NT2/D1 (cell line): ENCODE measurements around the gene SP140L.

Experiments
- DNase-seq: peaks from one replicate; pipeline ENCODE4 v3.0.0-alpha.2; 2011; ENCODE audit warnings: low read depth, low spot score
- H3K27me3 ChIP-seq: 2 replicates; pipeline ENCODE4 v1.6.0; 2011; ENCODE audit warnings: mild to moderate bottlenecking; ENCODE audit not compliant: insufficient read length, insufficient read depth
- H3K36me3 ChIP-seq: 2 replicates; pipeline ENCODE4 v1.6.1; 2011; ENCODE audit warnings: mild to moderate bottlenecking, low read length, mixed read lengths; ENCODE audit not compliant: insufficient read depth, insufficient read length
- H3K4me1 ChIP-seq: 2 replicates; pipeline ENCODE4 v1.5.1; 2011; ENCODE audit not compliant: insufficient read depth, insufficient read length
- H3K4me3 ChIP-seq: 2 replicates; pipeline ENCODE4 v1.5.1; 2011; ENCODE audit warnings: low read depth; ENCODE audit not compliant: insufficient read length
- H3K9ac ChIP-seq: 2 replicates; pipeline ENCODE4 v1.6.0; 2011; ENCODE audit warnings: low read depth; ENCODE audit not compliant: insufficient read length
- H3K9me3 ChIP-seq: 2 replicates; pipeline ENCODE4 v1.5.1; 2011; ENCODE audit warnings: mild to moderate bottlenecking, low read length; ENCODE audit not compliant: insufficient read depth
- SUZ12 ChIP-seq: IDR thresholded peaks from 2 replicates; pipeline ENCODE4 v1.6.1; 2011; ENCODE audit not compliant: insufficient read length, insufficient read depth; ENCODE audit errors: extremely low read depth
- YY1 ChIP-seq: IDR thresholded peaks from 2 replicates; pipeline ENCODE4 v1.6.1; 2011; ENCODE audit not compliant: insufficient read length, insufficient read depth
- ZNF274 ChIP-seq: IDR thresholded peaks from 2 replicates; pipeline ENCODE4 v1.6.1; 2011; ENCODE audit warnings: mild to moderate bottlenecking, low read depth, low read length

Gene SP140L

DNA sequence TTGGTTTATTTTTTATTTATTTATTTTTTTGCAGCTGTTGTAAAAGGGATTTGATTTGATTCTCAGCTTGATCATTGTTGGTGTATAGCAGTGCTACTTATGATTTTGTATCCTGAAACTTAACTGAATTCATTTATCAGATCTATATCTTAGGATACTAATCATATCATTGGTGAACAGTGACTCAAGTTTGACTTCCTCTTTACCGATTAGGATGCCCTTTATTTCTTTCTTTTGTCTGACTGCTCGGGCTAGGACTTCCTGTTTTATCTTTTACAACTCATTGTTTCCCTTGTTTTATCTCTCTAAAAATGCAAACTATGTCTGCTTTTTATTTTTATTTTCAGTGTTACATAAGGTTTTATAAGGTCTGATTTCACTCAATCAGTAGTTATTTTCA, 112.6 kb downstream of the SP140L start:
- no peak for DNase-seq
- Histone ChIP-seq H3K27me3 (no peaks in the 10 kb centered on the region), H3K4me3 (no peak overlapping the region), H3K36me3 (peaks cover 3% of the 10 kb centered on the region), H3K9ac (no peak overlapping the region), H3K9me3 (0 out of 2 replicates have a peak, but pooled peaks cover 7% of the 10 kb centered on the region), H3K4me1 (no peaks in the 10 kb centered on the region)
- TF ChIP-seq YY1 (no peak), SUZ12 (no peak), ZNF274 (no peak)

DNA sequence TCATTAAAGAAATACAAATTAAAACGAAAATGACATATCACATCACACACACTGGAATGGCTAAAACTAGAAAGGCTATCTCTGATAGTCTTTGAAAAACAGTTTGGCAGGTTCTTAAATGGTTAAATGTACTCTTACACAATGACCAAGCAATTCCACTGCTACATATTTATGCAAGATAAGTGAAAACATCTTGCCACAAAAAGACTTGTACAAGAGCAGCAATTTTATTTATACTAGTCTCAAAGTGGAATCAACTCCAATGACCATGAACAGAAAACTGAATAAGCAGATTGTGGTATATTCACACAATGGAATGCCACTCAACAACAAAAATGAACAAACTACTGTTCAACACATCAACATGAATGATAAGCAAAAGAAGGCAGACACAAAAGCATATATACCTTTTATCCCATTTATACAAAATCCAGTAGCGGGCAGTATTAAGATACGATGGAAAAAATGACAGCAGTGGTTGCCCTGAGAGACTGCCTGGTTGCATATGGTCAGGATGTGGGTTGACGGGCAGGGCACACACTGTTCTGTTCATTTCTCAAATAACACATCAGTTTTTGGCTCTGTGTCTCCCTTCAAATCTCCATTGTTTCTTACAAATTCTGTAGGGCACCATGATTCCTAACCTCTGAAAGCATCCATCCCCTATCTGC, 114.4 kb downstream of the SP140L start:
- Histone ChIP-seq H3K4me3 (no peak overlapping the region), H3K4me1 (no peaks in the 10 kb centered on the region), H3K36me3 (peaks cover 4% of the 10 kb centered on the region), H3K9me3 (0 out of 2 replicates have a peak, but pooled peaks cover 6% of the 10 kb centered on the region), H3K27me3 (no peaks in the 10 kb centered on the region), H3K9ac (no peak overlapping the region)
- TF ChIP-seq ZNF274 (no peak), SUZ12 (no peak), YY1 (no peak)
- no peak for DNase-seq

DNA sequence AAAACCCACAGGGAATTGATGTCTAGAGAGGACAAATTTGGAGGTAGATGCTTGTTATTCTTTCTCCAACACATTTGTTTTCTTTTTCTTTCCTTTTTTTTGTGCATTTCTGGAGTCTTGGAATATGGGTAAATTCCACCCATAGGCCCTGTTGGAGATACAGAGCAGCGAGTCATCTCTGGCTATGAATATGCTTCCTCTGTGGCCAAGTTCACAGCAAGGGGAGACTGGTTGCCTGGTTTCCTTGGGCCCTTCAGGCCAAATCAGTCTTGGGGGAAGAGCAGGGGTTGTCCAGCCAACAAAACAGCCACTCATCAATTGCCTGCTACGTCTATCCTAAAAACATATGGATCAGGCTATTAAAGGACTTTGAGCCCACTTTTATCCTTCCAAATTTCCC, 116.5 kb downstream of the SP140L start:
- TF ChIP-seq SUZ12: no peak
- no peak for TF ChIP-seq ZNF274
- TF ChIP-seq YY1: no peak
- Histone ChIP-seq H3K36me3 (peaks cover 9% of the 10 kb centered on the region), H3K27me3 (no peaks in the 10 kb centered on the region), H3K9me3 (no peaks in the 10 kb centered on the region), H3K4me1 (no peaks in the 10 kb centered on the region), H3K9ac (no peak overlapping the region), H3K4me3 (no peak overlapping the region)
- no peak for DNase-seq

DNA sequence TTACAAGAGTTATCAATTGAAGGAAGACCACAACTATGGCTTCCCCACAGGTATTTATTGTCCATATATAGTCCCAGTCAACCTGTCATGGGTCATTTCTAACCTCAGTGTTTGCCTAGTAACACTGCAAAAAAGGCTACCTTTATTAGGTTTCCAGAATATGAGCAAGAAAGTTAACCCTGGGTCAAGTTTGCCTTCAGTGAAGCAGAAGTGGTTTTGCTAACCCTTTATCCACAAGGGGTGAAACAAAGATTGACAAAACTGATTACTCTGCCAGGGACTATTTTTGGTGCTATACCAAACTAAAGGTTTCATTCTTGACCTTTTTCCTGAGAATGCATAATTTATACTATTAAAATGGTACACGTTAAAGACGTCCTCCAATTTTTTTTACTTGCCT, 117.8 kb downstream of the SP140L start:
- Histone ChIP-seq H3K4me1 (no peaks in the 10 kb centered on the region), H3K4me3 (no peak overlapping the region), H3K36me3 (peaks cover 17% of the 10 kb centered on the region)

DNA sequence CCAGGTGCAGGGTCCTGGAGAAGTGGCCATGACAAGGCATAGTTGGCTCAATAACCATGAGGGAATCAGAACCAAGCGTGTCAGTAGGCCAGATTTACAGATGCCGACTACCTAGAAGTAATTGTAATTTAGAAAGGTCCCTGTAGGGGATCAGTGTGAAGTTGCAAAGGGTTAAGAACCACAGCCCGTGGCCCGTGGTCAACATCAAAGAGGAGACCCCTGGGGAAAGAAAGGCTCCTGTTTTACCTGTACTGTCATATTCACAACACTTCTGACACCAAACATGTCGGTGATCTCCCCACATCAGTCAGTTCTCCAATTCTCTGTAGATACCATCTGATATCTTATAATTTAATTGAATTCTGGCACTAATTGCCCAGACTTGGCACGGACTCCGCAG, 120.0 kb downstream of the SP140L start:
- Histone ChIP-seq H3K27me3 (no peaks in the 10 kb centered on the region), H3K9me3 (no peaks in the 10 kb centered on the region), H3K4me1 (no peaks in the 10 kb centered on the region), H3K4me3 (no peak overlapping the region), H3K36me3 (peaks cover 17% of the 10 kb centered on the region), H3K9ac (no peak overlapping the region)
- TF ChIP-seq YY1 (no peak), ZNF274 (no peak), SUZ12 (no peak)
- no peak for DNase-seq

More for the DNA sequence above, 117.8 kb downstream of the SP140L start:
- TF ChIP-seq YY1: no peak
- TF ChIP-seq SUZ12: no peak
- no peak for TF ChIP-seq ZNF274
- no peak for DNase-seq
- H3K27me3 ChIP-seq: no peaks in the 10 kb centered on the region
- no peaks in the 10 kb centered on the region for H3K9me3 ChIP-seq
- no peak overlapping the region for H3K9ac ChIP-seq

DNA sequence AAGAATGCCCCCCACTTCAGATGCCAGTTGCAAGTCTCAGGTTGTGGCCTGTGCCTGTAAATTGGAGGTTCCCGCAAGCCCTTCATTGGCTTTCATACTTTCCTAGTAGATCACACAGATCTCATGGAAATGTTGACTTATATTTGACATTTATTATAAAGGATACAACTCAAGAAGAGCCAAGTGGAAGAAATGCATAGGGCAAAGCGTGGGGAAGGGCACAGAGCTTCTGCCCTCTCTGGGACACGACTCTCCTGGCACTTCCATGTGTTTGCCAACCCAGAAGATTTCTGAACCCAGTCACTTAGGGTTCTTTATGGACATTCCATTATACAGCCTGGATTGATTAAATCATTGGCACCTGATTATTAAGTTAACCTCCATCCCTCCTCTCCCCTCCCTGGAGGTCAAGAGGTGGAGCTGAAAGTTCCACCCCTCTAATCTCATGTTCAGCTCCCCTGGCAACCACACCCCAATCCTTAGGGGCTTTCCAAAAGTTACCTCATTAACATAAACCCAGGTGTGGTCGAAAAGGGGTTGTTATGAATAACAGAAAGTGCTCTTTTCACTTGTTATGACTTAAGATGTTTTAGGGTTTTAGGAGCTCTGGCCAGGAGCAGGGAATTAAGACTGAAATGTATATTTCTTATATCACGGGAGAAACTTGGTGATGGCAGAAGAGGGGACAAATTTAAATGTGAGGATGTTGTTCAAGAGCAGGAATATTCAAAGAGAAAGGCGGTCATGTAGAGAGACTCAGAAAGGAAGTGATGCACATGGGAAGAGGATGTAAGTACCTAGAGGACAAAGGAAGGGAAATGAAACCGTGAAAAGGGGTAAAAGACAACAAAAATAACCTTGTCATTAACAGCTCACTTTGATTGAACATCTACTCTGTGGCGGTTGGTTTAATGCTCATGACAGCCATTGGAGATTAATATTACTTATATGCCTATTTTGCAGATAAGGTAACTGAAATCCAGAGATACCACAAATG, 120.8 kb downstream of the SP140L start:
- Histone ChIP-seq H3K36me3 (peaks cover 17% of the 10 kb centered on the region), H3K9me3 (no peaks in the 10 kb centered on the region), H3K4me1 (no peaks in the 10 kb centered on the region), H3K4me3 (no peak overlapping the region), H3K9ac (no peak overlapping the region), H3K27me3 (no peaks in the 10 kb centered on the region)
- DNase-seq: no peak
- TF ChIP-seq SUZ12: no peak
- TF ChIP-seq ZNF274: no peak
- no peak for TF ChIP-seq YY1
